ENCODE data around the gene CAND2.
A peak's percentile ranks its signal among the peaks of the same experiment; 100 is the strongest.

CAND2 gene

DNA sequence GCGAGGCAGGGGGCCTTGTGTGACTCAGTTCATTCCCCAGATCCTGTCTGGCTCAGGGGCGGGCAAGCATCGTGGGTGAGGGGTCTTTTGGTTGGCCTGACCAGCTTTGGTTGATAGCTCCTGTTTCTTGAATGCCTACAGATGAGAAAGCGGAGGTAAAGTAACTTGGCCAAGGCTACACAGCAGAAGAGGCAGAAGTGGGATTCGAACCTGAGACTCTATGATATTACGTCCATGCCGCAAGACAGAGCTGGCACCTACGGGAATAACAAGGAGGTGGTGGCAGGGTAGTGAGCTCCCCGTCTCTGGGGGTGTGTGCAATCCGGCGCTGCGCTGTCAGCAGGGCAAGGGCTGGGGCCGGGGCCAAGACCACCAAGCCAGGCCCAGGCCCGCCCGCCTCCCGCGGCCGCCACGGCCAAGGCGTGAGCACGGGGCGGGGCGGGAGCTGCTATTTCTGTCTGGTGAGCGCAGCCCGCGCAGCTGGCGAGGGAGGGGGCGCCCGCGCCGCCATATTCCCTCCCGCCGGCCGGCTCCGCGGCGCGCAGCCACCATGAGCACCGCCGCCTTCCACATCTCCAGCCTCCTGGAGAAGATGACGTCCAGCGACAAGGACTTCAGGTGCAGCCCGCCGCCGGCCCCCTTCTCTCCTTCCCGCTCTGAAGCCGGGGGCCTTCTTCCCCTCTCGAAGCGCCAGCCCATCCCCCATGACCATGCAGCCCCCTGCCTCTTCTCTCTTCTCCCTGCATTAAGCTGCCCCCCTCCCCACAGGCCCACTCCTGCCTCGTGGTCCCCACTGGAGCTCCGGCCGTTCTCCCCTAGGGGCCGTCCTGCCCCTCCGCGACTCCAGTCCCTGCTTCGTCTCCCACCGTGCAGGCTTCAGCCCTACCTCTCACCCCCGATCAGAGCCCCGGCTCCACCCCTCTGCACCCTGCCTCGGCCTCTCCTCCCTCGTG is at the start of gene CAND2:
CAND2 (plus strand) TSS at position 510 of the 953 bp plus-strand sequence; CDS start at position 551, 41 bp downstream.
- no peak for DNase-seq (ENCODE audit: low read depth, low spot score)

DNA sequence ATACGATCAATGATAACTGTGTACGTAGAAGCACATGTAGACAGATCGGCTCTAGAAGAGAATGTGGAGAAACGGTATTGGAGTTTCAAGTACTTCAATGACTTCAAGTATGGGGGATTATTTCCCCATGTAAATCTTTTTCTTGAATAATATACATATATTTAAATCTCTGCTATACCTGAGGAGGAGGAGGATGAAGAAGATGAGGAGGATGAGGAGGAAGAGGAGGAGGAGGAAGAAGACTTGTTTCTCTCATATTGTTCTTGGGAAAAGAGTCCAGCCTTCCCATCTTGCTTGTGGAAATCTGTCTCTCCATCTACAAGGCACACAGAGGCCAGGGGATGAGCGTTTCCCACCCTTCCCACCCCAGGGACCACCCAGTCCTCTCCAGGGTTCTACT is 48.0 kb upstream of the CAND2 start:
- no peak for DNase-seq (ENCODE audit: low read depth, low spot score)

DNA sequence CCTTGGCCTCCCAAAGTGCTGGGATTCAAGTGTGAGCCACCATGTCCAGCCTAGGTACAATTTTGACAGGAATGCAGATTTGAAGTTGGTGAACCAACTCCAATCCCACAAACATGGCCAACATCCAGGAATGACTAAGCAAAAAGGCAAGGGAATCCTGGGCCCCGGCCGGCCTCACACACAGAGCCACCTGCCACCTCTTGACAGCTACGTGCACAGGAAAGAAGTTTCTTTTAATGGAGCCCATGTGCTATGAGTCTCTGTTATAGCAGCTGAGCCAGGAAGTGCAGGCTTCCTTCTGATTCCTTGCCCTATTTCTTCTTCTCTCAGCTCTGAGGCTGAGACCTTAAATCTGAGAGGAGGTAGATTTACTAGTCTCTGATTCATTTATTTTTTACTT is 46.3 kb upstream of the CAND2 start:
- DNase-seq (ENCODE audit: low read depth, low spot score) = no peak

DNA sequence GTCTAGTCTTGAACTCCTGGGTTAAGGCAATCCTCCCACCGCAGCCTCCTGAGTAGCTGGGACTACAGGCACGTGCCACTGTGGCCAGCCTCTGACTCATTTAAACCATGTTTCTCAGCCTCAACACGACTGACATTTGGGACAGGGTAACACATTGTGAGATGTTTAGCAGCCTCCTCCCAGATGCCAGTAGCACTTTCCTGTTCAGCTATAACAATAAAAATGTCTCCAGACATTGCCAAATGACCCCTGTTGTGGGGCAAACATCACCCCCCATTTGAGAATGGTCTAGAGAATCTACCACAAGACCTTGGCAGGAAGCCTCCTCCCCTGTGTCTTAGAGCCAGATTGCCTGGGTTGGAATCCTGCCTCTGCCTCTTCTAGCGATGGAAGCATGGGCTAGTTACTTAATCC is 45.8 kb upstream of the CAND2 start:
- no peak for DNase-seq (ENCODE audit: low read depth, low spot score)

DNA sequence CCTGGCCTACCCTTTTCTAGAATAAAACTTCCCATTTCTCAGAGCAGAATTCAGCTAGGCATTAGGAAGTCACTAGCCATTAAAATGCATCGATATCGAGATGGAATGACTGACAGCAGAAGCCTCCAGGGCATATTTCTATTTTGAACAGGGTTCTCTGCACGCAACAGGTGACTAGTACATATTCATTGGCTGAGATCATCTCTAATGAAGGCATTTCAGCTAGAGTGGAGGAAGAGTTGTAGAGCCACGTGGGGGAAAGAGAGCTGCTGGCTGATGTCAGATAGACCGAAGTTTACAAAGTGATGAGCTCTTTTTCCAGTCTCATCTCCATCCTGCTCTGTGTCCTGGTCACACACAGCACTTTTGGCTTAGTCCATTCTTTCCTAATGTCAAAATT is 44.9 kb upstream of the CAND2 start:
- no peak for DNase-seq (ENCODE audit: low read depth, low spot score)

DNA sequence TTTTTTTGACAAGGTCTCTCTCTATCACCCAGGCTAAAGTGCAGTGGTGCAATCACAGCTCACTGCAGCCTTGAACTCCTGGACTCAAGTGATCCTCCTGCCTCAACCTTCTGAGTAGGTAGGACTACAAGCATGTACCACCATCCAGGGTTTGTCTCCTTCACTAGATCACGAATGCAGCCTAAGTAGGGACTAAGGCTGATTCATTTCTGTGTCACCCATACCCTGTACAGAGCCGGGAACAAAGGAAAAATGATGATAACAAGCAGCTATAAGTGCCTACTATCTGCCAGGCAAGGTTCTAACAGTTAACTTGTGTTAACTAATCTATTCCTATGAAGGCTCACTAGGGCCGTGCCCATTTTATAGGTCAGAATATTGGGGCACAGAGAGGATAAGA is 44.4 kb upstream of the CAND2 start:
- DNase-seq (ENCODE audit: low read depth, low spot score) = no peak

DNA sequence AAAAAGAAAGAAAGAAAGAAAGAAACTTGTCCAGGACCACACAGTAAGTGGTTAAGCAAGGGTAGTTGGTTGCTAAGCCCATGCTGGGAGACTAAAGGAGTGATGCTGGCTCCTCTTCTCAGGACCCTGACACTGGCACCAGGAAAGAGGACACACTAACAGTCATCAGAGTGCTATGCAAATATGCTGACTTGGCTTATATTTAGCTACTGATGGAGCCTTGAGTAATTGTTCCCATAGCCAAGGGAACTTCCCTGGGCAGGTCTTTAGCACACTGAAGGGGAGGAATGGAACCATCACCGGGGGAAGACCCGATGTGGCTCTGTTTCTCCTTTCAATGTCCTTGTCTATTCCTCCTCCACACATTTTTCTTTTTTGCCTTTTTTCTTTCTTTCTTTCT is 43.7 kb upstream of the CAND2 start:
- no peak for DNase-seq (ENCODE audit: low read depth, low spot score)

DNA sequence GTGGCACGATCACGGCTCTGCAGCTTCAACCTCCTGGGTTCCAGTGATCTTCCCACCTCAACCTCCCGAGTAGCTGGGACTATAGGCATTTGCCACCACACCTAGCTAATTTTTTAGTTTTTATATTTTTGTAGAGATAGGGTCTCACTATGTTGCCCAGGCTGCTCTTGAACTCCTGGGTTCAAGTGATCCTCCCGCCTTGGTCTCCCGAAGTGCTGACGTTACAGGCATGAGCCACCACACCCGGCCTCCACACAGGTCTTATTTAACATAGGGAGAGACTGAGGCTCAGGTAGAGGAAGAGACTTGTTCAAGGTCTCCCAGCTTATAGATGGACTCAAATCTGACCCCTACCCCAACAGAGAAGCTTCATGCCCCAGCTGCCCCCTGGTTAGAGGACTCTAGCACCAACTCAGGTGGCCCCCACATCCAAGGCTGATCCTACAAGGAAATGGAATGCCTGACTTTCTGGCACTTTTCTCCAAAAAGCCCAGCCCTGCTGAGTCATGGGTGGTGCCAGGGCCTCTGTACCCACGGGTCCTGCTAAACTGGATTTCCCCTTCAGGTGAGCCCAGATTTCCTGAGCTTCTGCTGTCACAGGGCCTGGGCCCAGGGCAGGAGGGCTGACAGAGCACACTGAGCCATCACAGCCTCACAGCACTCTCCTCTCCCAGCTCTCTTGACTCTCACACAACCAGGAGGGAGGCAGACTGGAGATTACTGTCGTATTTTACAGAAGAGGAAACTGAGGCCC is 43.0 kb upstream of the CAND2 start:
- DNase-seq (ENCODE audit: low read depth, low spot score) = no peak

DNA sequence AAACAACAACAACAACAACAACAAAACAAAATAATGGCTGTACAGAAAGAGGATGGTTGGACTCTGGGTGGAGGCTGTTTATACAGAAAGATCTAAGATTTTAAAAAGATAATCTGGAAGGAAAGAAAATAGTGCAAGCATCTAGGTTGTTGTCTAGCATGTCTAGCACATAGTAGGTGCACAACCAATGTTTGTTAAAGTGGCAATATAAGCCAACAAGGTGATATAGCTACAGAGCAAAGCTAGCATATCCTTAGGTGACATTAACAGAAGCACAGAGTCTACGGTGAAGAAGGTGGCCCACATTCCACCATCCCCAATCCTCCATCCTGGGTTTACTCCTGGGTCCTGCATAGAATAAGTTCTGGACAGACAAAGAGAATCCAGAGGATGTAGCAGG is 42.2 kb upstream of the CAND2 start:
- no peak for DNase-seq (ENCODE audit: low read depth, low spot score)

DNA sequence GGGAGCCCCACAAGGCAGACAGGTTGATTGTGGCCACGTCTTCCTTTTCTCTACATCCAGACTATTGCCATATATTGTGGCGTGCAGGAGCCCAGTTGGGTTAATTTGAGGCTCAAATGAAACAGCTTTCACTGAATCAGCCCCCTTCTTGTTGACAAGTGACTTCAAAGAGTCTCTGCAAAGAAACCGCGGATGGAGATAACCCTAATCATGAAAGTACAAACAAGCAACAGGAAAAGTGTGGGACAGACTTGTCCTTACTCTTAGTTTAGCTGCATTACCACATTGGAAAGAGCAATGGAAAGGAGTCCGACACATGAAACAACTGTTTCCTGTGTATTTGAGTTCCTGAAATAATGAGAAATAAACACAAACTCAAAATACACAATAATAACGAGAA is 40.7 kb upstream of the CAND2 start:
- DNase-seq (ENCODE audit: low read depth, low spot score) = no peak

DNA sequence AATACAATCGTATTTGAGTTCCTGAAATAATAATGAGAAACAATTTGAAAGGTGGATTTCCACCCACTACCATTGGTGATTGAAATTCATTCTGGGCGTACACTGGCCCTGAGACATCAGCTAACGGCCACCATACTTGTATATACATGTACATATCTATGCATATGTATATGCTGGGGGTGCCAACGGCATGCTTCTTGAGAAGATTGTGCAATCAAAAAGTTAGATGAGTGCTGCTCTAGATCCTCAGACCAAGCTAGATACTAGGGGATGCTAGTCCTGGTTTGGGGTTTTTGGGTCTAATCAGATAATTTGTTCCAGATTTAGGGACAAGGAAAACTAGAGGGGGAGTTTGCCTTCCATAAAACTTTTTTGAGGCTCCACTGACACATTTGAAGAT is 40.3 kb upstream of the CAND2 start:
- no peak for DNase-seq (ENCODE audit: low read depth, low spot score)

DNA sequence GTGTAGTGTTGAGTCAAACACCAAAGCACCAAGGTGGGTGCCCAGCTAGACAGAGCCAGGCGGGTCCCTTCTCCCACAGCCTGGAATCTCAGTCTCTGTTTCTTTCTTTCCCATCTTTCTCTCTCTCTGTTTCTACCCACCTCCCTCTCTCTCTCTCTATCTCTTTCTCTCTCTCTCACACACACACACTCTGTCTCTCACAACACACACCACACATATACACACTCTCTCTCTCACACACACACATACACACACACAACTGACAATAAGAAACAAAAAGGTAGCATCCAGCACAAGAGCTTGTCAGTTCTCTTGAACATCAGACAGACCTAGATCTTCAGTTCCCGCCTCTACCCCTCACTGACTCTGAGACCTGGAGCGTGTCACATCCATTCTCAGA is 39.8 kb upstream of the CAND2 start:
- DNase-seq (ENCODE audit: low read depth, low spot score) = no peak

DNA sequence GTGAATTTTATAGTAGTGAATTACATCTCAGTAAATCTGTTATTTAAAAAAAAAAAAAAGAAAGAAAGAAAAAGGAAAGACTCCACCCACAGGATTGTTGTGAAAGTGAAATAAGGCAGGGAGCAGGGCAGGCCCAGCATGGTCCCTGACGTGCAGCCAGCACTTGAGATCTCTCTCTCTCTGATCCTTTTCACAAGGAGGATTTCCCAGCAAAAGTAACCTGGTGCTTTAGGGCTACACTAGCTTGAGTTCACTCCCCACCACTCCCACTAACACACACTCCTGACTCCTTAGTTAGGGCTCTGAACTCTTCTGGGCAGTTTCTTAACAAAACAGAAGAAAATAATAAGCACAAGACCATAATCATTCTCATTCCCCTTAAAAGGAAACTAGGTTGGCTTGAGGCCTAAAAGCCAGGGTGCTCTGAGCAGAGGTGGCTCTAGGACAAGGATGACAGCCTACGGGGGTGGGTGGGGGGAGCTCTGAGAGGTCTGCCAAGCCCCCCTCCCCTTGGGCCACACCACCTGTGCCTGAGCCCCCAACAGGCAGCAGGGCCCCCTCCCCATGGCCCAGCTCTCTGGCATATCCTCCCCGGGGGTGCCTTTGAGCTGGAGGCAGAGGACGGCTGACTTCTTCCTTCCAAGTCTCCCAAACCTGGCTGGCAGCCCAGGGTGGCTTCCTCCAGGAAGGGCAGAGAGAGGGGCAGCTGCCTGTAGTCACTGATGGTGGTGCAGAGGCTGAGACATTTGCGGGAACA is 38.3 kb upstream of the CAND2 start:
- DNase-seq (ENCODE audit: low read depth, low spot score) = peak; percentile 72

DNA sequence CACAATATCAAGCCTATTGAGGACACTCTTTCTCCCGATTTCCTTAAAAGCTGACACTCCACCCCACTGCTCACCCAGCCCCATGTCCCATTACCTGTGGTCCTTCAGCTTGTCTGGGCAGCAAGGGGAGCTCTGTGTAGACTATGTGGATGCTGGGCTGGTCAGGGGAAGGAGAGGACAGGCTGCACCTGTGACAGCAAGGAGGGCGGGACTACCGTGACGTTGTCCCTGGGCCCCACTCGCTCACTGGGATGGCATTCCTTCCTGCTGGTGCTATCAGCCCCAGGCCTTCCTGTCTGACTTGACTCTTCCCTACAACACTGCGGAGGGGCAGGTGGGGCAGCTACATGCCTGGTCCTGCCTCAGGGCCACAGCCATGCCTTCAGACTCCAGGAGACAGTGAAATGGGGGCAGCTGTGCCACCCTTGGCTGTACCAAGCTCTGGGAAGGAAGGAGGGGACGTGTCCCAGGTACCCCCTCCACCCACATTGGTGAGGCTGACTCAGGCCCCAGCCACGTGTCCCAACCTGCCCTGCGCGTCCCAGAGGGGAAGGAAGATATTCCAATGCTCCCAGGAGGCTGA is 37.3 kb upstream of the CAND2 start, which contains the start of gene TMEM40:
TMEM40 (minus strand) TSS at position 163 of the 583 bp plus-strand sequence. CDS start 9,427 bp downstream, outside the sequence.
- no peak for DNase-seq (ENCODE audit: low read depth, low spot score)

DNA sequence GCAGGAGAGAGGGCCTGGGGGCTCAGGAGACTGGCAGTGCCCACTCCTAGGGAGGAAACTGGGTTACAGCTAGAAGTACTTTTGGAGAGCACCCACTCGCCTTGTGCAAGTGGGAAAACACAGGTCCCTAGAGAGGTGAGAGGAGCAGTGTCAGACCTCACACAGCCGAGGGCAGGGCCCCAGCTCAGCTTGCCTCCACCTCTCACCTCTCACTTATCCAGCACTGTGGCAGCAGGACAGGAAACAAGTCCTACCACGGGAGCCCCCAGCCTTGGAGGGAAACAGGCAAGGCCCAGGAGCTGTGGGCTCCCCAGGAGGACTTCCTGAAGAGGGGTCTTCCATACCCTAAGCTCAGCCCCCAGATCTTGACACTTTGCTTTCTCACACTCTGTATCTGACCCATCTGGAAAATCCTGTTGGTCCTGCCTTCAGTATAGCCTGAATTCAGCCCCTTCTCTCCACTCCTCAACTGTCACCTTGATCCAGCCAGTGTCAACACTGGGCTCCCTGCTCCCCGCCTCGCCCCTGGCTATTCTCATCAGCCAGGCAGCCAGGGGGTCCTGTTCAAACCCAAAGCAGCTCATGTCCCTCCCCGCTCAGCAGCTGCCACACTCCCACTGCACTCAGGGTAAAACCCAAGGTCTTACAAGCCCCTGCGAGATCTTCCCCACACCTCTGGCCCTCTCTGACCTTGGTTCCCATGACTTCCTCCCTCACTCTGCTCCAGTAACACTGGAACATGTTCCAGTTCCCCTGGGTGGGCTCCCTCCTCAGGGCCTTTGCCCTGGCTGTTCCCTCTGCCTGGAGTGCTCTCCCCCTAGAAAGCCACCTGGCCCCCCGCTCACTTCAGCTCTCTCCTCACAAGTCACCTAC is 36.6 kb upstream of the CAND2 start:
- no peak for DNase-seq (ENCODE audit: low read depth, low spot score)

DNA sequence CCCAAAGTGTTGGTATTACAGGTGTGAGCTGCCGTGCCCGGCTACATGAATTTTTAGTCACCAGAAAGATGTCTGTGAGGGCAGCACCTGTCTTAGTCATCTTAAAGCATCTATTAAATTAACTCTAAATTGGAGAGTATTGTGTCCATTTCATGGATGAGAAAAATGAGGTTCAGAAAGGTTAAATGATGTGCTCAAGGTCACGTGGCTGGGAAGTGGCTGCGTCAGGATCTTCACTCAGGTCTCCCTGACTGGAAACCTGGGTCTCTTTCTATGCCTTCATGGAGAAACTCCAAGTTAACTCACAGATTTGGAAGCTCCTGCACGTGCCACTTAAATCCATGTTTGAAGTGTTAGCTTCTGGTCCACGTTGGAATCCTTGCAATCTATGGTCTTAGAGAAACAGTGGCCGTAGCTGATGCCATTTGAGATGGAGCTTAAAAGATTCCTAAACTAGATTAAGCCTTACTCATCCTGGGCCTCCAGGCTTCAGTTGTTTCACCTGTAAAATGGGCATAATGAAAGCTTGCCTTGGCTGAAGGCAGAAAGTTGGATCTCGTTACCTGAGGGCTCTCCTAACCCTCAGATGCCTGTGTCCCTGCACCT is 32.2 kb upstream of the CAND2 start:
- DNase-seq (ENCODE audit: low read depth, low spot score) = no peak

DNA sequence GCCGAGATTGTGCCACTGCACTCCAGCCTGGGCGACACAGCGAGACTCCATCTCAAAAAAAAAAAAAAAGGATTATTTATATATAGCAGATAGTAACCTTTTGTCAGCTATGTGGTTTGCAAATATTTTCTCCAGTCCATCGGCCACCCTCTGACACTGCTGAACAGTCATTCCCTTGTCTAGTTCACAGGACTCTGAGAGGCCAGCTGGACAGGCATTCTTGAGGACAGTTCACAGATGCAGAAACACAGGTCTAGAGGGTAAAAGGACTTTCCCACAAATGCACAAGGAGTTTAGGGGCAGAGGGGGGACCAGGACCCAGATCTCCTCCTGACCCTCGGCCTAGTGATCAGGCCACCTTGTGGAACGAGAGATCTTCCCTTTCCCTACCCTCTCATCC is 29.9 kb upstream of the CAND2 start:
- no peak for DNase-seq (ENCODE audit: low read depth, low spot score)

DNA sequence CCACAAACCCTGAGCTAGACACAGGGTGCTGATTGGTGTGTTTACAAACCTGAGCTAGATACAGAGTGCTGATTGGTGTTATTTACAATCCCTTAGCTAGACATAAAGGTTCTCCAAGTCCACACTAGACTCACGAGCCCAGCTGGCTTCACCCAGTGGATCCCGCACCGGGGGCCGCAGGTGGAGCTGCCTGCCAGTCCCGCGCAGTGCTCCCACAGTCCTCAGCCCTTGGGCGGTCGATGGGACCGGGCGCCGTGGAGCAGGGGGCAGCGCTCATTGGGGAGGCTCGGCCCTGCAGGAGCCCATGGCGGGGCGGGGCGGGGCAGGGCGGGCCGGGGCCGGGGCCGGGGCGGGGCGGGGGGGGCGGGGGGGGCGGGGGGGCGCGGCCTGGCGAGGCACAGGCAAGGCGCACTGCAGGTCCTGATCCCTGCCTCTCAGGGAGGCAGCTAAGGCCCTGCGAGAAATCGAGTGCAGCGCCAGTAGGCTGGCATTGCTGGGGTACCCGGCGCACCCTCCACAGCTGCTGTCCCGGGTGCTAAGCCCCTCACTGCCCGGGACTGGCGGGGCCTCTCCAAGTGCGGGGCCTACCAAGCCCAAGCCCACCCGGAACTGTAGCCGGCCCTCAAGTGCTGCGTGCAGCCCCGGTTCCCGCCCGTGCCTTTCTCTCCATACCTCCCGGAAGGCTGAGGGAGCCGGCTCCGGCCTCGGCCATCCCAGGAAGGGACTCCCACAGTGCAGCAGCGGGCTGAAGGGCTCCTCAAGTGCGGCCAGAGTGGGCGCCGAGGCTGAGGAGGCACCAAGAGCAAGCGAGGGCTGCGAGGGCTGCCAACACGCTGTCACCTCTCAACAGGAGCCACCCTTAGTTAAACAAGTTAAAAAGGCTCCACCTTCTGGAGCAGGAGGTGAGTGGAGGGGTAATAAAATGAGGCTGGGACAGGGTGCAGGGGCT is 27.6 kb upstream of the CAND2 start:
- no peak for DNase-seq (ENCODE audit: low read depth, low spot score)

DNA sequence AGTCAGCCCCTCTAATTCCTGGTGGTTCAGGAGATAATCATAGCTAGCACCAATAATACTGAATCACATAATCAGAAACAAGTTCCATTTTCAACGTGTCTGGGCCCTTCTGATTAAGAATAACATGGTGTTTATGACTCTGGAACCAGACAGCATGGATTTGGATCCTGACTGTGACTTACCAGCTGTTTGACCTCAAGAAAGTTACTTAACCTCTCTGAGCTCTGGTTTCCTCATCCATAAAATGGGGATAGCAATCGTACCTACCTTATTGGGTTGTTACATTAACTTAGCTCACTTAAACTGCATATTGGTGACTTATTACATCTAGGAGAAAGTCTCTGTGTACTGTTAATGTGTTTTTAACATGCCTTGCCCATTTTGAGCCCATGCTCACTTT is 26.7 kb upstream of the CAND2 start:
- no peak for DNase-seq (ENCODE audit: low read depth, low spot score)
